IPS-18c (cell line): ENCODE measurements around the gene EIF4B.

Experiments
- H3K4me3 ChIP-seq: 2 replicates; pipeline ENCODE4 v1.7.0; 2013; ENCODE audit warnings: low read depth, mild to moderate bottlenecking, low read length, moderate library complexity; ENCODE audit not compliant: insufficient read depth
- H3K9me3 ChIP-seq: one replicate; pipeline ENCODE4 v1.6.1; 2013; ENCODE audit warnings: mild to moderate bottlenecking, low read length, moderate library complexity; ENCODE audit not compliant: control insufficient read depth, insufficient read depth

The EIF4B gene, protein sequence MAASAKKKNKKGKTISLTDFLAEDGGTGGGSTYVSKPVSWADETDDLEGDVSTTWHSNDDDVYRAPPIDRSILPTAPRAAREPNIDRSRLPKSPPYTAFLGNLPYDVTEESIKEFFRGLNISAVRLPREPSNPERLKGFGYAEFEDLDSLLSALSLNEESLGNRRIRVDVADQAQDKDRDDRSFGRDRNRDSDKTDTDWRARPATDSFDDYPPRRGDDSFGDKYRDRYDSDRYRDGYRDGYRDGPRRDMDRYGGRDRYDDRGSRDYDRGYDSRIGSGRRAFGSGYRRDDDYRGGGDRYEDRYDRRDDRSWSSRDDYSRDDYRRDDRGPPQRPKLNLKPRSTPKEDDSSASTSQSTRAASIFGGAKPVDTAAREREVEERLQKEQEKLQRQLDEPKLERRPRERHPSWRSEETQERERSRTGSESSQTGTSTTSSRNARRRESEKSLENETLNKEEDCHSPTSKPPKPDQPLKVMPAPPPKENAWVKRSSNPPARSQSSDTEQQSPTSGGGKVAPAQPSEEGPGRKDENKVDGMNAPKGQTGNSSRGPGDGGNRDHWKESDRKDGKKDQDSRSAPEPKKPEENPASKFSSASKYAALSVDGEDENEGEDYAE

GRCh38 chr12:53005986-53006809 lies at the start of gene EIF4B:
Gene EIF4B (plus strand): TSS chr12:53006456. CDS start chr12:53006484, 28 bp downstream.
- peak within 1 kb of the TSS; percentile 98 for H3K4me3 ChIP-seq
- no peaks in the 10 kb centered on the region for H3K9me3 ChIP-seq

DNA sequence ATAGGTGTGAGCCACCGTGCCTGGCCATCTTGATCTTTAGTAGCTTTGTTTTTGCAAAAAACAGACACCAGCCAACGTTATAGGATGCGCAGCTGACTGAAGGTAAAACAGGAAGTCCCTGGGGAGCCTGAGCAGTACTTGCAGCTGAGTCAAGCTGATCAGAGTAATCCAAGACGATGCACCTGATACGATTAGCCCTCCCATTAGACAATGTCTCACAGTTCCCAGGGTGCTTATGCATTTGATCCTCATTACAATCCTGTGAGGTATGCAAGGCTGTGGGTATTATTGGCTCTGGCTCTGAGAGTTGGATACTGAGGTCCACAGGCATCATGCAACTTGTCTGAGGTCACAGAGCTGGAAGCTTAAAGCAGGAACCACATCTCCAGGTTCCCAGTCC lies 49.3 kb upstream of the EIF4B start:
- Histone ChIP-seq H3K9me3 (no peaks in the 10 kb centered on the region), H3K4me3 (no peak overlapping the region)

- peak overlapping the region; percentile 32; the same call in 1 of the 2 replicates for H3K4me3 ChIP-seq
Measured at GRCh38 chr12:52964556-52965336, 41.5 kb upstream of the EIF4B start.

DNA sequence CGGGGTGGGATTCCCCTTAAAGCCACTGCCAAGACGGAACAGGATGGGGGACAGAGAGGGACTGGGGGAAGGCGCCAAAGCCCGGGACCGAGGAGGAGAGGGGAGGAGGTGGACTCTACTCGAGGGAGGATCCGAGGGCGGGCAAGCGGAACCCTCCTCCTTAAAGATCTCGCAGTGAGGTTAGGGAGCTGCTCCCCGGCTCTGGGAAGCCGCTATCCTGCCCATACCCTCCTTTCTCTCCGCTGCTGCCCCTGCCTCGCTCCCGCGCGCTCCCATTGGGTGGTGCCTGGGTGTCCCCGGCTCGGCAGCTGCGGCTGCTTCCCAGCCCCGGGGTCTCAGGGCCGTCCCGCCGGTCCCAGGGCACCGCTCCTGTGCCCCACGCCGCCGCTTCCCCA lies 40.9 kb upstream of the EIF4B start:
- Histone ChIP-seq H3K4me3 (peak overlapping the region; percentile 32), H3K9me3 (no peaks in the 10 kb centered on the region)

More at GRCh38 chr12:52964556-52965336, 41.5 kb upstream of the EIF4B start:
- H3K9me3 ChIP-seq, result no peaks in the 10 kb centered on the region

DNA sequence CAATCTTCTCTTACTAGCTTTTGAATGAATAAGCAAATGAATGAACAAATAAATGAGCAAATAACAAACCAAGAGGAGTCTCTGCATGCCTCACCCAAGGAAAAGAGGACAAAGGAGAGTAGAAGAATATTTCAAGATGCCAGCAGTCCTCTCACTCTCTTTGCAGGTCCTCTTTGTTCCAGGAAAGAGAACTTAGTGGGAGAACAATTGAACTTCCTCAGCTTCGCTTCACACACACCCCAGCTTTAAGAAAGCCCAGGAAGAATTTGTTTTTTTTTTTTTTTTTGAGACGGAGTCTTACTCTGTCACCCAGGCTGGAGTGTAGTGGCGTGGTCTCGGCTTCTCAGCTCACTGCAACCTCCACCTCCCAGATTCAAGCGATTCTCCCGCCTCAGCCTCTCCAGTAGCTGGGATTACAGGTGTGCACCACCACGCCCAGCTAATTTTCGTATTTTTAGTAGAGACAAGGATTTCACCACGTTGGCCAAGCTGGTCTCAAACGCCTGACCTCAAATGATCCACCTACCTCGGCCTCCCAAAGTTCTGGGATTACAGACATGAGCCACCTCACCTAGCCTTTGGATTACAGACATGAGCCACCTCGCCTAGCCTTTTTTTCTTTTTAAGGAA lies 37.0 kb upstream of the EIF4B start:
- H3K4me3 ChIP-seq, result no peak overlapping the region
- no peaks in the 10 kb centered on the region for H3K9me3 ChIP-seq

- Histone ChIP-seq H3K4me3 (no peak overlapping the region), H3K9me3 (no peaks in the 10 kb centered on the region)
Measured at GRCh38 chr12:52969828-52970569, 36.3 kb upstream of the EIF4B start.

DNA sequence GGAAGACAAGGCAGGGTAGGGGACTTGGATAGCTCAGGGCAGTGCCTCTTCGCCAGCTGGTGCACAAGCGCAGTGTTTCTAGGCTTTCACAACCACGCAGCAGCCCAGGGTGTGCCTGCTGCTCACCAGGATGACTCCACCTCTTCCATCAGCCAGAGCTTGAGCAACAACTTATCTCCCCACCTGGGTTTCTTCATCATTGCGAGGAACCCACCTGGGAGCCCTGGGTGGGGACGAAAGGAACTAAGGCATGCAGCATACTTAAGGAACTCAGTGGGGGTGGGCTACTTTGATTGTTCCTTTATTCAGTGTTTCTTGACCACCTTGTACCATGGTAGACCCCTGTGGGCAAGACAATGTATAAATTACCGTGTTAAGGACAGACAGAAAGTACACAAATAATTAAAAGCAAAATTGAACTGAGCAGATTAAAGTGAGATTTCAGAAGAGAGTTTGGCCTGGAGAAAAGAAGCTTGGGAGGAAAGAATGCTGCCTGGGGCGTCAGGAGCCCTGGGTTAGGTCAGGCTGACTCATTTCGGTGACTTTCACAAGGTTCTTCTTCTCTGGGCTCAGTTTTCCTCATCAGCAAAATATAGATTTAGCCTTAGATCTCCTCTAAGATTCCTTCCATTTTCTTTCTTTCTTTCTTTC lies 34.5 kb upstream of the EIF4B start:
- H3K4me3 ChIP-seq, result no peak overlapping the region; the same call in 1 of the 2 replicates
- H3K9me3 ChIP-seq, result no peaks in the 10 kb centered on the region

GRCh38 chr12:52975204-52975603 lies 31.1 kb upstream of the EIF4B start:
- no peaks in the 10 kb centered on the region for H3K9me3 ChIP-seq
- no peak overlapping the region for H3K4me3 ChIP-seq

- Histone ChIP-seq H3K4me3 (no peak overlapping the region; the same call in 1 of the 2 replicates), H3K9me3 (no peaks in the 10 kb centered on the region)
Measured at GRCh38 chr12:52975820-52976573, 30.3 kb upstream of the EIF4B start.

DNA sequence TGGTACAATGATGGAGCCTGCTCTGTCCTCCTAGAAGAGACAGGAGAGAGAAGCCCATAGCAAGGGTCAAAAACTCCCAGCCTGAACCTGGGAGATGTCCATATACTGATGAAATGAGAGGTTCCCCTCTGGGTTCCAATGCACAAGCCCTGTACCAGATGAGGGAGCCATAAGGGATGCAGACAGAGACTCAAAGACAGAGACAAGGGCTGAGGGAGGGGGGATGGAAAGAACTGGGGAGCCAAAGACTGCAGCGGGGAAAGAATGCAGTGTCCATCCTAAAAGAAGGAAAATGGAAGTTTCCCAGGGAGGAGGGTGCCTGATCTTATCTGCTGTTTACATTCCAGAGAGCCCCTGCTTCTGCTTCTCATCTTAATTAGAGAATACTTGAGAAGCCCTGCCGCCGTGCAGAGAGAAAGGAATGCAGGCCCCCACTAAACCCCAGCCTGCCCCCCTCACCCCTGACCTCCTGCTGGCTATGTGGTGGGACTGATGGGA lies 29.6 kb upstream of the EIF4B start:
- H3K4me3 ChIP-seq, result no peak overlapping the region
- H3K9me3 ChIP-seq, result no peaks in the 10 kb centered on the region

GRCh38 chr12:52977170-52977569 lies 29.1 kb upstream of the EIF4B start:
- H3K4me3 ChIP-seq, result no peak overlapping the region
- no peaks in the 10 kb centered on the region for H3K9me3 ChIP-seq

- Histone ChIP-seq H3K4me3 (no peak overlapping the region), H3K9me3 (no peaks in the 10 kb centered on the region)
Measured at GRCh38 chr12:52980096-52980649, 26.1 kb upstream of the EIF4B start.

DNA sequence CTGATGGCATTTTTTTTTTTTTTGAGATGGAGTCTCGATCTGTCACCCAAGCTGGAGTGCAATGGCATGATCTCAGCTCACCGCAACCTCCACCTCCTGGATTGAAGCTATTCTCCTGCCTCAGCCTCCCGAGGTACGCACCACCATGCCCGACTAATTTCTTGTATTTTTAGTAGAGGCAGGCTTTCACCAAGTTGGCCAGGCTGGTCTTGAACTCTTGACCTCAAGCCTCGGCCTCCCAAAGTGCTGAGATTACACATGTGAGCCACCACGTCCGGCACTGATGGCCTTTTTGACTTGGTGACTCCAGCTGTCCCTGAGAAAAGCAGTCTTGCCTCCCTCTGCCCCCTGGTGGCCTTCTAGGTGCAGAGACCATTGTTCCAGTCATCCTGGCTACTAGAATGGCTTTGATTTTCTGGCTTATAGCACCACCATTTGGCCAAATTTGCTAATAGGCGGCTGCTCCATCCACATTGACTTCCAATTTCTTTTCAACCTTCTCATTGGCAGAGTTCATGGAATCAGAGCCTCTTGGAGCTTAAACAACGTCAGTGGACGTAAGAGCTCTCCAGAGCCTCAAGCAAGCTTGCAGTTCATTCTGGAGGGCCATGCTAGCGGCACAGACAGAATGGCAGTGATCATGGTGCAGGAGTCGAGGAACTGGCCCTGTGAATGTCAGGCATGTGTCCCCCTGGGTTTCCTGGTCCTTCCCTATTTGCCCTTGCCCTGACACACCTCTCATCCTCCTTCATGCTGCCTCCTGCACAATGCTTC lies 25.4 kb upstream of the EIF4B start:
- Histone ChIP-seq H3K9me3 (no peaks in the 10 kb centered on the region), H3K4me3 (no peak overlapping the region)

DNA sequence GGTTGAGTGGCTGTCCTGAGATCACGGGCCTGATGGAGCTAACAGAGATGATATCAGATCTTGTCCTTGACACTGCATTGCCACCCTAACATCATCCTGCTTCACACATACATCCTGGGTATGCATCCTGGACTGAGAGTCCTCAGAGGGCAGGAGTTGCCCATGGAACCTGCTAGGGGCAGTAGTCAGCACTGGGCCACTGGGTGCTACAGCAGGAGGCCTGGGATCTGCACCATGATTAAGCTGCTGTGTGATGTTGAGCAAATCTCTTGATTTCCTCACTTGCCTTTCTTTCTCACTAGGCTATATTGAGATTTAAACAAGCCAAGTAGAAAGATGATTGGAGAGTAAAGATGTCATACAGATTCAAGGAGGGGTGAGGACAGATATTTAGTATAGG lies 22.1 kb upstream of the EIF4B start:
- no peaks in the 10 kb centered on the region for H3K9me3 ChIP-seq
- H3K4me3 ChIP-seq, result no peak overlapping the region
